IMR-90 (cell line): Measurements from ENCODE around the gene IMPDH1. TPM values are rescaled to one million over a fixed set of nuclear protein-coding genes. Genes with fewer than 3 reads are reported as not detected.

Experiments used
- ATAC-seq: fragments of 200-7000 bp; cut with Tn5 transposase; 2 replicates; pipeline ENCODE4 v1.9.1; 2020; ENCODE audit warnings: low read depth, mild to moderate bottlenecking, moderate library complexity
- BruUV-seq: library from RNA; stranded (reverse); fragments of 400-500 nt; replicated peaks from 2 replicates; lab custom pipeline; 2021; lab: Mats Ljungman, UMichigan
- CTCF ChIA-PET: fragments of 300-600 bp; formaldehyde crosslinking; extraction: SDS; loops from one replicate; lab custom pipeline; 2021; ENCODE audit warnings: antibody characterized with exemption; lab: Yijun Ruan, JAX
- POLR2A ChIA-PET: fragments of 300-600 bp; sonication (Branson Sonifier 250); formaldehyde crosslinking; loops from one replicate; lab custom pipeline; 2022; ENCODE audit warnings: antibody characterized with exemption; ENCODE audit not compliant: unreplicated experiment; lab: Charles Lee
- DNase-seq: peaks from one replicate; pipeline ENCODE4 v3.0.0; 2013
- H2AFZ ChIP-seq: replicated peaks from 2 replicates; pipeline ENCODE3; 2013; ENCODE audit warnings: low read length, mild to moderate bottlenecking; ENCODE audit not compliant: poor library complexity
- H2AK5ac ChIP-seq: 2 replicates; pipeline ENCODE4 v1.6.1; 2013; ENCODE audit warnings: low read depth, low read length, inconsistent platforms
- H2AK9ac ChIP-seq: replicated peaks from 2 replicates; pipeline ENCODE3; 2013; ENCODE audit warnings: mild to moderate bottlenecking, low read depth, low read length, moderate library complexity; ENCODE audit not compliant: poor library complexity
- H2BK120ac ChIP-seq: 2 replicates; pipeline ENCODE4 v1.6.1; 2013; ENCODE audit warnings: low read depth, low read length, inconsistent platforms
- H2BK15ac ChIP-seq: 3 replicates; pipeline ENCODE4 v1.6.1; 2013; ENCODE audit warnings: low read depth, low read length, inconsistent platforms
- H2BK20ac ChIP-seq: 2 replicates; pipeline ENCODE4 v1.6.1; 2013; ENCODE audit warnings: low read depth, mild to moderate bottlenecking, inconsistent platforms, low read length, moderate library complexity
- H2BK5ac ChIP-seq: 2 replicates; pipeline ENCODE4 v1.6.1; 2013; ENCODE audit warnings: mild to moderate bottlenecking, low read depth, low read length, inconsistent platforms; ENCODE audit not compliant: poor library complexity, severe bottlenecking
- H3K14ac ChIP-seq: replicated peaks from 2 replicates; pipeline ENCODE4 v1.6.1; 2013; ENCODE audit warnings: low read depth, low read length, inconsistent platforms
- H3K18ac ChIP-seq: 2 replicates; pipeline ENCODE4 v1.6.1; 2013; ENCODE audit warnings: low read depth, low read length, control low read depth
- H3K23ac ChIP-seq: 2 replicates; pipeline ENCODE4 v1.6.1; 2013; ENCODE audit warnings: low read depth, low read length, inconsistent platforms
- H3K27ac ChIP-seq: 2 replicates; pipeline ENCODE4 v1.5.1; 2013; ENCODE audit warnings: mild to moderate bottlenecking, control low read depth, low read length; ENCODE audit not compliant: insufficient read depth
- H3K27me3 ChIP-seq: 2 replicates; pipeline ENCODE4 v1.6.1; 2013; ENCODE audit warnings: low read length; ENCODE audit not compliant: control insufficient read depth, insufficient read depth
- H3K36me3 ChIP-seq: 2 replicates; pipeline ENCODE4 v1.6.1; 2013; ENCODE audit warnings: low read length, mixed read lengths; ENCODE audit not compliant: control insufficient read depth, insufficient read depth
- H3K4ac ChIP-seq: 2 replicates; pipeline ENCODE4 v1.6.1; 2013; ENCODE audit warnings: low read depth, low read length, inconsistent platforms
- H3K4me1 ChIP-seq: 2 replicates; pipeline ENCODE4 v1.6.1; 2013; ENCODE audit warnings: low read length, mixed read lengths; ENCODE audit not compliant: control insufficient read depth, insufficient read depth
- H3K4me2 ChIP-seq: 2 replicates; pipeline ENCODE4 v1.6.1; 2013; ENCODE audit warnings: low read depth, mild to moderate bottlenecking, control low read depth, low read length, moderate library complexity
- H3K4me3 ChIP-seq: 2 replicates; pipeline ENCODE4 v1.5.1; 2013; ENCODE audit warnings: low read depth, mild to moderate bottlenecking, control low read depth, low read length, moderate library complexity; ENCODE audit not compliant: insufficient read depth
- H3K56ac ChIP-seq: 2 replicates; pipeline ENCODE4 v1.6.1; 2013; ENCODE audit warnings: low read length, inconsistent platforms; ENCODE audit not compliant: insufficient read depth; ENCODE audit errors: extremely low read depth
- H3K79me1 ChIP-seq, 2 experiments: 2 replicates each; pipeline ENCODE4 v1.6.1; 2013; ENCODE audit warnings: low read length in 2 of 2, inconsistent platforms in 1 of 2, low read depth in 1 of 2
- H3K9ac ChIP-seq: 2 replicates; pipeline ENCODE4 v1.6.1; 2013; ENCODE audit warnings: low read depth, low read length, control low read depth
- H3K9me1 ChIP-seq: 2 replicates; pipeline ENCODE4 v1.6.1; 2013; ENCODE audit warnings: low read length, inconsistent platforms; ENCODE audit not compliant: insufficient read depth
- H3K9me3 ChIP-seq: 2 replicates; pipeline ENCODE4 v1.6.1; 2013; ENCODE audit warnings: low read length; ENCODE audit not compliant: control insufficient read depth, insufficient read depth
- H4K20me1 ChIP-seq: 2 replicates; pipeline ENCODE4 v1.6.1; 2013; ENCODE audit warnings: low read length, inconsistent platforms; ENCODE audit not compliant: insufficient read depth
- H4K5ac ChIP-seq: 2 replicates; pipeline ENCODE4 v1.6.1; 2013; ENCODE audit warnings: mild to moderate bottlenecking, low read depth, low read length, control low read depth
- H4K8ac ChIP-seq, 2 experiments: 2 replicates each; pipeline ENCODE4 v1.6.1; 2013; ENCODE audit warnings: low read depth in 2 of 2, low read length in 2 of 2, control low read depth in 1 of 2, inconsistent platforms in 1 of 2
- H4K91ac ChIP-seq: 2 replicates; pipeline ENCODE4 v1.6.1; 2013; ENCODE audit warnings: low read depth, low read length, inconsistent platforms; ENCODE audit not compliant: insufficient read depth
- FOS ChIP-seq: fragments of 150-350 bp; IDR thresholded peaks from 2 replicates; pipeline ENCODE4 v1.6.1; 2016; ENCODE audit warnings: low read depth, low read length
- MAZ ChIP-seq: IDR thresholded peaks from 2 replicates; pipeline ENCODE4 v1.6.1; 2012; ENCODE audit warnings: low read depth, mild to moderate bottlenecking, low read length, improper control_type of control experiment, moderate library complexity, borderline replicate concordance
- MXI1 ChIP-seq: IDR thresholded peaks from 2 replicates; pipeline ENCODE4 v1.6.1; 2012; ENCODE audit warnings: low read depth, mild to moderate bottlenecking, low read length, moderate library complexity, borderline replicate concordance
- WGBS, 2 experiments: methylation state at CpG; one replicate each; pipeline versions ENCODE4 v1.1.5 to v1.1.7; 2013; ENCODE audit warnings: missing lambda C conversion rate in 2 of 2; ENCODE audit not compliant: insufficient read length in 1 of 2; ENCODE audit errors: extremely low coverage in 2 of 2; 5-methylcytosine and 5-hydroxymethylcytosine counted together
- dilution Hi-C: fragments of 300-500 bp; cut with HindIII; formaldehyde crosslinking; loops from one replicate; pipeline ENCODE4 v1.14.3; 2018; ENCODE audit warnings: low sequenced_read_pairs; ENCODE audit not compliant: unreplicated experiment
- in situ Hi-C: fragments of 300-500 bp; cut with MboI; formaldehyde crosslinking; loops from 3 replicates; pipeline ENCODE4 v1.14.3; 2019; ENCODE audit warnings: low sequenced_read_pairs, inconsistent platforms, mixed read lengths
- intact Hi-C: fragments of 100-400 bp; cut with micrococcal nuclease; formaldehyde crosslinking; loops from 2 replicates; pipeline ENCODE4 v1.10.0; 2022
- polyA plus RNA-seq, 3 experiments: library from polyadenylated mRNA; depleted of rRNA; stranded (reverse); fragments of >200 nt; gene quantifications; 2 replicates each; pipeline ENCODE4 v1.2.3, GENCODE V29; 2012; ENCODE audit warnings: low replicate concordance in 1 of 3
- total RNA-seq: library from RNA; depleted of rRNA; stranded (reverse); fragments of >200 nt; gene quantifications from 2 replicates; pipeline ENCODE4 v1.2.3, GENCODE V29; 2012
- TF ChIP-seq, protein P1 (sequence below): fragments of 150-350 bp; IDR thresholded peaks from 2 replicates; pipeline ENCODE4 v1.6.1; 2016; ENCODE audit warnings: low read depth, mild to moderate bottlenecking, low read length, moderate library complexity, borderline replicate concordance

IMPDH1 gene
- total and polyA plus RNA-seq, 2 of the 4 experiments (the other 2 are of a cell fraction) = 49.5 to 69.3 TPM

DNA sequence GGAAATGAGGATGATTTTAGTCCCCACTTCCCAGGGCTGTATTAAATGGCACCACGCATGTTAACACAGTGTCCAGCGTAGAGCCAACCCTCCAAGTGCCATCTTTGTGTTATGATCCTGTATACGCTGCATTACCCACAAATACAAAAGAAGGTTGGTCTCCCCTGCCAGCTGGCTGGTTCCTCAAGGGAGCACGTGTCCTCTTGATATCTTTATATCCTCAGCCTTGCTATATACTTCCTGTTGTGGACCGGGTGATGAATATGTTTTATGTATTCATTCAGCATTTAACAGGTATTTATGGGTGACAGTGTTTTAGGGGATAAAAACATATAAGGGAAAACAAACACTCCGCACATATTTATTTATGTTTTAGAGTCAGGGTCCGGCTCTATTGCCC lies 25.1 kb downstream of the IMPDH1 start:
- no peak overlapping the region for H4K91ac ChIP-seq
- no peak overlapping the region for H3K14ac ChIP-seq
- H2AFZ ChIP-seq = no peak overlapping the region
- H2BK5ac ChIP-seq = no peak overlapping the region
- no peak overlapping the region for H2AK9ac ChIP-seq
- H3K4ac ChIP-seq = no peak overlapping the region
- dilution Hi-C loops (no loop called here), in situ Hi-C loops (loop anchor here (5.0 kb wide), 1 partner anchor 37 kb away; no protein-coding TSS in a partner anchor), intact Hi-C loops (no loop called here)
- no peaks in the 10 kb centered on the region for H3K9me1 ChIP-seq
- no peak overlapping the region for H3K27ac ChIP-seq
- no TSS peak for BruUV-seq
- H3K4me1 ChIP-seq = no peaks in the 10 kb centered on the region
- H3K18ac ChIP-seq = no peak overlapping the region
- H2BK15ac ChIP-seq = no peak overlapping the region
- H2BK20ac ChIP-seq = no peak overlapping the region
- H3K79me1 ChIP-seq = no peaks in the 10 kb centered on the region
- H3K9me3 ChIP-seq = no peaks in the 10 kb centered on the region
- no peak overlapping the region for H3K4me3 ChIP-seq
- no peak for TF ChIP-seq MAZ
- TF ChIP-seq FOS = no peak
- TF ChIP-seq, protein P1, sequence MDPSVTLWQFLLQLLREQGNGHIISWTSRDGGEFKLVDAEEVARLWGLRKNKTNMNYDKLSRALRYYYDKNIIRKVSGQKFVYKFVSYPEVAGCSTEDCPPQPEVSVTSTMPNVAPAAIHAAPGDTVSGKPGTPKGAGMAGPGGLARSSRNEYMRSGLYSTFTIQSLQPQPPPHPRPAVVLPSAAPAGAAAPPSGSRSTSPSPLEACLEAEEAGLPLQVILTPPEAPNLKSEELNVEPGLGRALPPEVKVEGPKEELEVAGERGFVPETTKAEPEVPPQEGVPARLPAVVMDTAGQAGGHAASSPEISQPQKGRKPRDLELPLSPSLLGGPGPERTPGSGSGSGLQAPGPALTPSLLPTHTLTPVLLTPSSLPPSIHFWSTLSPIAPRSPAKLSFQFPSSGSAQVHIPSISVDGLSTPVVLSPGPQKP = no peak
- TF ChIP-seq MXI1 = no peak
- no peak overlapping the region for H2BK120ac ChIP-seq
- no peak overlapping the region for H2AK5ac ChIP-seq
- no peak overlapping the region for H4K8ac ChIP-seq
- no peak overlapping the region for H3K9ac ChIP-seq
- no peak overlapping the region for H4K5ac ChIP-seq
- ChIA-PET CTCF (interaction anchor here (0.6 to 1.6 kb wide), 2 partner anchors 37 to 101 kb away, joined by 4 to 10 read pairs; no protein-coding TSS in a partner anchor), POLR2A (no interaction called here)
- H3K4me2 ChIP-seq = no peak overlapping the region
- no peak overlapping the region for H3K23ac ChIP-seq
- no peak overlapping the region for H3K56ac ChIP-seq
- no CpG with 5 or more reads among the region's 7 CpGs for WGBS, 2 experiments
- DNase-seq (no peak), ATAC-seq (no peak)
- peaks cover 46% of the 10 kb centered on the region for H3K27me3 ChIP-seq
- H3K36me3 ChIP-seq = no peaks in the 10 kb centered on the region
- peaks cover 4% of the 10 kb centered on the region; the same call in 1 of the 2 replicates for H4K20me1 ChIP-seq
